HFF-Myc (cell line): ENCODE data around the gene CDYL2.
"Not testable (repeated sequence)": the region's sequence is repeated elsewhere in the genome, so short reads cannot be mapped to it uniquely, and the experiment has no call there.

Experiments used
- DNase-seq: peaks from one replicate; pipeline ENCODE4 v3.0.0-alpha.2; 2011; ENCODE audit warnings: low read depth; ENCODE audit errors: extremely low read depth
- H3K4me3 ChIP-seq: replicated peaks from 2 replicates; pipeline ENCODE4 v1.5.1; 2011; ENCODE audit warnings: low read depth, mild to moderate bottlenecking, control low read depth, low read length
- TF ChIP-seq, protein P1 (sequence below): IDR thresholded peaks from 2 replicates; pipeline ENCODE4 v1.5.1; 2012; ENCODE audit warnings: mild to moderate bottlenecking, low read depth, low read length, control low read depth; ENCODE audit errors: missing control alignments

The CDYL2 gene

DNA sequence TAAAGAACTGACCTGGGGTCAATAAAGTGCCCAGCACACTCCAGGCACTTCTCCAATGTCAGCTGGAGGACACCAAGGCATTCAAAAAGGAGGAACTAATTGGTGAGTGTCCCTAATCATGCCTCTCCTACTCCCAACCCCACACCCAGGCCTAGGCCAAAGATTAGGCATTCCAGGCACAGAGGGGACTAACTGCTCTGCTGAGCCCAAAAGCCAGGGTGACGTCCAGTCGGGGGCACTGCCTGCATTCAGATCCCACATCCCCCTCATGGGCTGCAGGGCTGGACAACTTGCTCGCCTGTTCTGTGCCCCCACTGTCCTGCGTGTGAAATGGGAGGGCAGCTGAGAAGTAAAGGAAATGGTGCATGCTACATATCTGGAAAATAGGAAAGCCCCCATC, 148.2 kb downstream of the CDYL2 start:
- H3K4me3 ChIP-seq: no peak overlapping the region
- no peak for DNase-seq
- TF ChIP-seq, protein P1, sequence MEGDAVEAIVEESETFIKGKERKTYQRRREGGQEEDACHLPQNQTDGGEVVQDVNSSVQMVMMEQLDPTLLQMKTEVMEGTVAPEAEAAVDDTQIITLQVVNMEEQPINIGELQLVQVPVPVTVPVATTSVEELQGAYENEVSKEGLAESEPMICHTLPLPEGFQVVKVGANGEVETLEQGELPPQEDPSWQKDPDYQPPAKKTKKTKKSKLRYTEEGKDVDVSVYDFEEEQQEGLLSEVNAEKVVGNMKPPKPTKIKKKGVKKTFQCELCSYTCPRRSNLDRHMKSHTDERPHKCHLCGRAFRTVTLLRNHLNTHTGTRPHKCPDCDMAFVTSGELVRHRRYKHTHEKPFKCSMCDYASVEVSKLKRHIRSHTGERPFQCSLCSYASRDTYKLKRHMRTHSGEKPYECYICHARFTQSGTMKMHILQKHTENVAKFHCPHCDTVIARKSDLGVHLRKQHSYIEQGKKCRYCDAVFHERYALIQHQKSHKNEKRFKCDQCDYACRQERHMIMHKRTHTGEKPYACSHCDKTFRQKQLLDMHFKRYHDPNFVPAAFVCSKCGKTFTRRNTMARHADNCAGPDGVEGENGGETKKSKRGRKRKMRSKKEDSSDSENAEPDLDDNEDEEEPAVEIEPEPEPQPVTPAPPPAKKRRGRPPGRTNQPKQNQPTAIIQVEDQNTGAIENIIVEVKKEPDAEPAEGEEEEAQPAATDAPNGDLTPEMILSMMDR: no peak

DNA sequence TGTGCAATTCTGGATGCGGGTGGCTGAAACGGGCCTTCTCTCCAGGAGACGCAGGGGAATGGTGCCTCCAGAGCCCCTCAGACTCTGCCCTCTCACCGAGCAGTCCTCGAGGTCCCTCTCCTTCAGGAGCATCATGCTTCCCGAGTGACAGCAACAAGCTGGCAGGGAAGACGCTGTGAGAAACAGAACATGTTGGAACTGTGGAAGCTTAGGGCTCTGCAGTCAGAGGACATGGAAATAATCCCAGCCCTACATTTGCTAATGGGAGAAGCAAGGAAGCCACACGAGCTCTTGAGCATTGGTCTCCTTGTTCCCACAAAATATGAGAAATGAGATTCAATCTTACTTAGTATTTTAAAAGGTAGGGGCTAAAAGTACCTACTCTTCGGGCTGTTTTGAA, 148.6 kb downstream of the CDYL2 start:
- H3K4me3 ChIP-seq: no peak overlapping the region
- TF ChIP-seq, protein P1: no peak
- no peak for DNase-seq

DNA sequence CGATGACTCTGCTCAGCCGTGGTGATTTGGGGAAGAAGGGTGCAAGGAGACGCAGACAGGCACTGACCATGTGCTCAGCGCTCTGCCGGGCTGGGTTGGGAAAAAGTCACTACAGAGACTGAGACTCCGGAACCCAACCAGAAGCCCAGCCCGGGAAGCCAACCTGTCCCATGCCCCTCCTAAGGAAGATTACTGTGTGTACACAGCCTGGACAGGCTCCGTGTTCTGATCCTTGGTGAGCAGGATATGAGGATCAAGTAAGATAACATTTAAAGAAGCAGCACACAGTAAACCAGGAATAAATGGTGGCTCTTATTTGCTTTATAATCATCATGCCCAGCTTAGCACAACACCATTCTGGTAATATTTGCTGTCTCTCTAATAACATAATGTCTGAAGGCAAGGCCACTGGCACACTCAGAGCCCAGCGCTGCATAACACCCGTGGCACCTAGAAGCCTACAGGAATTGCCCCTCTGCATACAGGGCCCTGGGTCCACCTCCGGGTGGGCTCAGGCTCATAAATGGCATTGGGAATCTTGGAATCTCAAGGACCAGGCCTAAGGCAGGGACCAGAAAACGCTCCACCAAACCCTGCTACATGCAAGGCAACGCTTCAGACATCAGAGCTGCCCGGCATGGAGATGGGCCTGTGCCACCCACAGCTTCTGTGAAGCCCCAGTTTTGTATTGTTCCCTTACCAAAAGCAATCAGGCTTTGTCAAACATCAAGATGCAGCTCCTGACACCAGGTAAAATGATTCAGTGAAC, 150.1 kb downstream of the CDYL2 start:
- H3K4me3 ChIP-seq: no peak overlapping the region
- TF ChIP-seq, protein P1: no peak
- no peak for DNase-seq

DNA sequence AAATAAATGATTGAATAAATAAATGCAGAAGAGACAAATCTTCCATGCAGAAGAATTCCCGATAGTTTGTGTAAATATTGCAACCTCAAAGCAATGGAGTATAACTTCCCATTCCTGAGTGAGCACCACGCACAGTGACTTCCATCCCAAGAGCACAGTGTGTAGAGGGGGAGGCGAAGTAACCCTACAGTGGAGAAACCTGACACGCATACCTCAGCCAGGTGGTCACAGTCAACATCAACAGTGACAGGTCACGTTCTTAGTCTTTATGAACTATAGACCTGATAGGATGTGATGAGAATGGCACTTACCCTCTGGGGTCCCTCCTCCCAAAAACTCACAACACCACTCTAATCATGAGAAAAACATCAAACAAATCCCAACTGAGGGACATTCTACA, 152.0 kb downstream of the CDYL2 start:
- DNase-seq: no peak
- no peak overlapping the region for H3K4me3 ChIP-seq
- TF ChIP-seq, protein P1: no peak

DNA sequence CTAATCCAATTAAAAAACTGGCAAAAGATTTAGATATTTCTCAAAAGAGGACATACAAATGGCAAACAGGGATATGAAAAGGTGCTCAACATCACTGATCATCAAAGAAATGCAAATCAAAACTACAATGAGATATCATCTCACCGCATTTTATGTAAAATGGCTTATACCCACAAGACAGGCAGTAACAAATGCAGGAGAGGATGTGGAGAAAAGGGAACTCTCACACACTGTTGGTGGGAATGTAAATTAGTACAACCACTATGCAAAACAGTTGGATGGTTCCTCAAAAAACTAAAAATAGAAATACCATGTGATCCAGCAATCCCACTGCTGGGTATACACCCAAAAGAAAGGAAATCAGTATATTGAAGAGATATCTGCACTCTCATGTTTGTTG, 154.1 kb downstream of the CDYL2 start:
- not testable (repeated sequence) for DNase-seq, H3K4me3 ChIP-seq

DNA sequence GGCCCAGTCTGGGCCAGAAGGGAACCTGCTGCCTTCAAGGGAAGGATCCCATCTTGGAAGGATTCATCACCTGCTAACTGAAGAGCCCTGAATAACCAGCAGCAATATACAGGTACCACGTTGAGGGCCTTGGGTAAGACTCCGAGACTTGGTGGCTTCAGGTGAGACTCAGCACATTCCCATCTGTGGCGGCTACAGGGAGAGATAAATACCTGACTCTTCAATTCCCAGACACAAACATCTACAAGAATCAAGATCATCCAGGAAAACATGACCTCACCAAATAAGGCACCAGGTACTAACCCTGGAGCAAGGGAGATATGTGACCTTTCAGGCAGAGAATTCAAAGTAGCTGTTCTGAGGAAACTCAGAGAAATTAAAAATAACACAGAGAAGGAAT, 164.1 kb downstream of the CDYL2 start:
- no peak for DNase-seq
- TF ChIP-seq, protein P1: no peak
- H3K4me3 ChIP-seq: no peak overlapping the region

DNA sequence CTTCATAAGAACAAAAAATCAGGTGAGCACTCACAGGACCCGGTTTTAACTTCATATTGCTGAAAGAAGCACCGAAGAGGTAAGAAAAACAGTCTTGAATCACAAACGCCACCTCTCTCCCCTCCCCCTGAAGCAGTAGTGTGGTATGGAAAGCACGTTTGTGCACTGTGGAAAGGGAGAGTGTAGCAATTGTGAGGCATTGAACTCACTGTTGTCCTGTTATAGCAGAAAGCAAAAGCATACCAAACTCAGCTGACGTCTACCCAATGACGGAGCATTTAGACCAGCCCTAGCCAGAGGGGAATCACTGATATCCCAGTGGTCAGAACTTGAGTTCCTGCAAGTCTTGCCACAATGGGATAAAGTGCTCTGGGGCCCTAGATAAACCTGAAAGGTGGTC, 164.8 kb downstream of the CDYL2 start:
- no peak for DNase-seq
- H3K4me3 ChIP-seq: no peak overlapping the region
- TF ChIP-seq, protein P1: no peak
